Liver (tissue), 10 donors: ENCODE measurements around the gene URB1. TPM values are rescaled to one million over a fixed set of nuclear protein-coding genes. Genes with fewer than 3 reads are reported as not detected.

ENCODE experiments used
- DNase-seq: peaks from one replicate; pipeline ENCODE4 v3.0.0-alpha.2; 2017; ENCODE audit warnings: low spot score
- H3K27ac ChIP-seq, 2 donors: one replicate each; pipeline ENCODE4 v1.7.0; 2013; ENCODE audit warnings: inconsistent platforms in 2 of 2, low read length in 2 of 2, control low read depth in 1 of 2, low read depth in 1 of 2, mild to moderate bottlenecking in 1 of 2
- H3K27me3 ChIP-seq, 4 donors: one replicate each; pipeline versions ENCODE4 v1.6.1 to v1.7.0; 2013; ENCODE audit warnings: low read length in 3 of 4, inconsistent platforms in 1 of 4, mild to moderate bottlenecking in 1 of 4, moderate library complexity in 1 of 4; ENCODE audit not compliant: control insufficient read depth in 4 of 4, insufficient read depth in 4 of 4
- H3K36me3 ChIP-seq, 4 donors: one replicate each; pipeline versions ENCODE4 v1.6.1 to v1.7.0; 2013; ENCODE audit warnings: low read length in 3 of 4, mild to moderate bottlenecking in 3 of 4, low read depth in 1 of 4, moderate library complexity in 1 of 4; ENCODE audit not compliant: control insufficient read depth in 4 of 4, insufficient read depth in 3 of 4
- H3K4me1 ChIP-seq, 4 donors: one replicate each; pipeline versions ENCODE4 v1.6.1 to v1.7.0; 2013; ENCODE audit warnings: low read length in 3 of 4, mild to moderate bottlenecking in 3 of 4, moderate library complexity in 1 of 4; ENCODE audit not compliant: control insufficient read depth in 4 of 4, insufficient read depth in 4 of 4
- H3K4me3 ChIP-seq, 3 donors: one replicate each; pipeline versions ENCODE4 v1.6.1 to v1.7.0; 2013; ENCODE audit warnings: low read length in 3 of 3, control low read depth in 1 of 3, low read depth in 1 of 3, mild to moderate bottlenecking in 1 of 3
- H3K9ac ChIP-seq, 2 donors: one replicate each; pipeline ENCODE4 v1.7.0; 2013; ENCODE audit warnings: low read length in 2 of 2, mild to moderate bottlenecking in 2 of 2, moderate library complexity in 2 of 2, control low read depth in 1 of 2, low read depth in 1 of 2
- H3K9me3 ChIP-seq, 4 donors: one replicate each; pipeline versions ENCODE4 v1.6.1 to v1.7.0; 2013; ENCODE audit warnings: low read length in 3 of 4; ENCODE audit not compliant: control insufficient read depth in 4 of 4
- ATF3 ChIP-seq: IDR thresholded peaks from 2 replicates; pipeline ENCODE4 v1.6.1; 2016; ENCODE audit warnings: antibody characterized with exemption
- GABPA ChIP-seq, 2 donors: IDR thresholded peaks in 1 of 2; conservative IDR thresholded peaks in 1 of 2; 2 replicates each; pipeline ENCODE4 v1.6.1; 2016; ENCODE audit warnings: antibody characterized with exemption in 2 of 2, mild to moderate bottlenecking in 1 of 2, moderate library complexity in 1 of 2
- JUND ChIP-seq, 2 donors: IDR thresholded peaks; 2 replicates each; pipeline ENCODE4 v1.6.1; 2016; ENCODE audit warnings: antibody characterized with exemption in 2 of 2
- MAX ChIP-seq: IDR thresholded peaks from 2 replicates; pipeline ENCODE4 v1.6.1; 2016; ENCODE audit warnings: antibody characterized with exemption
- REST ChIP-seq: IDR thresholded peaks from 2 replicates; pipeline ENCODE4 v1.6.1; 2016; ENCODE audit warnings: antibody characterized with exemption, mild to moderate bottlenecking
- SP1 ChIP-seq: IDR thresholded peaks from 2 replicates; pipeline ENCODE4 v1.6.1; 2018; ENCODE audit warnings: antibody characterized with exemption, mild to moderate bottlenecking
- TAF1 ChIP-seq: conservative IDR thresholded peaks from 2 replicates; pipeline ENCODE4 v1.6.1; 2016; ENCODE audit warnings: antibody characterized with exemption, mild to moderate bottlenecking
- ZBTB33 ChIP-seq: IDR thresholded peaks from 2 replicates; pipeline ENCODE4 v1.6.1; 2016; ENCODE audit warnings: antibody characterized with exemption
- WGBS: extraction: QIAGEN DNeasy Blood & Tissue Kit; methylation state at CpG from one replicate; pipeline ENCODE4 v1.1.7; 2013; 5-methylcytosine and 5-hydroxymethylcytosine counted together
- polyA plus RNA-seq, 2 donors: library from polyadenylated mRNA; stranded (reverse) in 1 of 2; unstranded in 1 of 2; fragments of 200-250 nt in 1 of 2; fragments of >200 nt in 1 of 2; fragmentation: Nextera tagmentation in 1 of 2; extraction: Ambion mirVana in 1 of 2; gene quantifications; one replicate each; pipeline versions ENCODE4 v1.2.1 to v1.2.3, GENCODE V29; 2013 to 2015
- small RNA-seq: library from RNA; depleted of rRNA; stranded (forward); fragments of <200 nt; gene quantifications from one replicate; pipeline ENCODE3, GENCODE V24; 2014
- total RNA-seq, 2 donors: library from RNA; depleted of rRNA; stranded (reverse); fragments of >200 nt; gene quantifications; one replicate each; pipeline ENCODE4 v1.2.3, GENCODE V29; 2014
- donor health status: healthy.
- donor health status: healthy.
- donor health status: healthy.
- donor health status: healthy.
- donor health status: healthy.

Gene URB1
- total and polyA plus RNA-seq, 4 donors = 2.8 to 14.5 (median 7.1) TPM

- no peak for TF ChIP-seq TAF1
- no peak for TF ChIP-seq MAX
- TF ChIP-seq SP1 = no peak
- TF ChIP-seq REST = no peak
- TF ChIP-seq JUND (IDR thresholded peaks at IDR 0.05) = no peak
- no peak for TF ChIP-seq ATF3
- TF ChIP-seq GABPA (IDR thresholded peaks at IDR 0.05 in 1 of 2, conservative IDR thresholded peaks at IDR 0.05 in 1 of 2) = no peak
- TF ChIP-seq ZBTB33 = no peak
- Histone ChIP-seq H3K9ac (no peak overlapping the region), H3K9me3 (no peaks in the 10 kb centered on the region), H3K36me3 (no peaks in the 10 kb centered on the region), H3K27ac (no peak overlapping the region), H3K4me1 (no peaks in the 10 kb centered on the region), H3K27me3 (no peaks in the 10 kb centered on the region), H3K4me3 (no peak overlapping the region)
- 93% methylated on average over 5 of the region's 5 CpGs for WGBS
- no peak for DNase-seq
These were observed 130.9 kb downstream of the URB1 start for GRCh38 chr21:32261929-32262328.

Small RNA genes lying within 50 kb of the gene (small RNA-seq; reads per million reads assigned to genes)
- 18.0 reads per million, percentile 95 among the genes with 10 or more reads in this experiment for gene SNORA80A

Other genes with a start within 250 kb of the URB1 start
- 10 to 100 TPM in 1 of 2 donors, 1 to 10 TPM in 1; 1.1 to 10.1 TPM for gene MIS18A, start 114.0 kb downstream of the URB1 start, total RNA-seq
- 1 to 10 TPM; 2.4 to 2.8 TPM for gene MIS18A, start 114.0 kb downstream of the URB1 start, polyA plus RNA-seq
- under 1 TPM in 1 of 2 donors, not detected in 1; 0.79 TPM for gene MRAP, start 94.2 kb downstream of the URB1 start, total RNA-seq
- under 1 TPM in 1 of 2 donors, not detected in 1; 0.17 TPM for gene MRAP, start 94.2 kb downstream of the URB1 start, polyA plus RNA-seq
- 1 to 10 TPM in 1 of 2 donors, under 1 TPM in 1; 0.47 to 3.3 TPM for gene EVA1C, start 19.7 kb upstream of the URB1 start, total RNA-seq
- gene EVA1C, start 19.7 kb upstream of the URB1 start, polyA plus RNA-seq = 1 to 10 TPM; 1.8 to 3.1 TPM
- gene TCP10L, start 192.5 kb upstream of the URB1 start, total RNA-seq = 1 to 10 TPM; 1.1 to 1.9 TPM
- gene TCP10L, start 192.5 kb upstream of the URB1 start, polyA plus RNA-seq = 1 to 10 TPM; 3.7 to 8.0 TPM
- 10 to 100 TPM; 13.1 to 14.8 TPM for gene CFAP298, start 219.4 kb upstream of the URB1 start, total RNA-seq
- gene CFAP298, start 219.4 kb upstream of the URB1 start, polyA plus RNA-seq = 10 to 100 TPM; 15.7 to 19.8 TPM